ENCODE data around the gene MAD1L1. TPM values are rescaled to one million over a fixed set of nuclear protein-coding genes. Genes with fewer than 3 reads are reported as not detected.
"Not testable (repeated sequence)": the region's sequence is repeated elsewhere in the genome, so short reads cannot be mapped to it uniquely, and the experiment has no call there.

Gene MAD1L1
- total RNA-seq, 1 donor from 2014 or later = 53.8 TPM

DNA sequence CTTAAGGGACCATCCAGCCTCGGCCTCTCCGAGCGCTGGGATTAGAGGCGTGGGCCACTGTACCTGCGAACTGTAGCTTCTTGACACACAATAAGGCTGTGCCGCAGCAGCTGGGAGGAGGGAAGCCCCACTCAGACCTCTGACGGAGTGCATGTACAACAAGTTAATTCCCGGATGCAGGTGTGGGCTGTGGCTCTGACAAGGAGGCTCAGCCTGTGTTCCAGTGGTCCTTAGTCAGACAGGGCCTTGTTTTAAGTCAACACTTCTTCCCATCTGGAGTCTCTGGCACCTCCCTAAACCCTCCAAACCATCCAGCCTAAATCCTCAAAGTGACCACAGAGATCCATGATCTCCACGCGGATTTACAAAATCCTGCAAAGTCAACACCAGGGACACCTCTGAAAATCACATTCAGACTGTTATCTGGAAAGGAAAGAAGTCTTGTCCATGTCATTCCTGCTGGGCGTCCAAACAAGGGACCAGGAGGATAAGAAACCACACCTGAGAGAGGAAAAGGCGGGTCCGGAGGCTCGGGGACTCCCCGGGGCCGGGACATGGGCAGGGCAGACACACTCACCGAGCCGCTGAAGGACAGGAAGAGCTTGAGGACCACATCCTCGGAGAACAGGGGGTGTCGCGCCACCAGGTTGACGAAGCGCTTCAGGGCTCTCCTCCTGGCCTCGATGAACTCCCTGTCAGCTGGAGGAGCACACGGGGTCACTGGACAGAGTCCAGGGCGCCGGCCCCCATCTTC lies 38.7 kb upstream of the MAD1L1 start:
- Mint-ChIP-seq H3K27ac (ENCODE audit: unreplicated experiment) (no peak overlapping the region), H3K4me1 (peaks cover 14% of the 10 kb centered on the region), H3K36me3 (ENCODE audit: low read depth) (peaks cover 11% of the 10 kb centered on the region), H3K9me3 (no peaks in the 10 kb centered on the region), H3K4me3 (no peak overlapping the region), H3K27me3 (ENCODE audit: low read depth) (no peaks in the 10 kb centered on the region)
- TF ChIP-seq, protein P1, sequence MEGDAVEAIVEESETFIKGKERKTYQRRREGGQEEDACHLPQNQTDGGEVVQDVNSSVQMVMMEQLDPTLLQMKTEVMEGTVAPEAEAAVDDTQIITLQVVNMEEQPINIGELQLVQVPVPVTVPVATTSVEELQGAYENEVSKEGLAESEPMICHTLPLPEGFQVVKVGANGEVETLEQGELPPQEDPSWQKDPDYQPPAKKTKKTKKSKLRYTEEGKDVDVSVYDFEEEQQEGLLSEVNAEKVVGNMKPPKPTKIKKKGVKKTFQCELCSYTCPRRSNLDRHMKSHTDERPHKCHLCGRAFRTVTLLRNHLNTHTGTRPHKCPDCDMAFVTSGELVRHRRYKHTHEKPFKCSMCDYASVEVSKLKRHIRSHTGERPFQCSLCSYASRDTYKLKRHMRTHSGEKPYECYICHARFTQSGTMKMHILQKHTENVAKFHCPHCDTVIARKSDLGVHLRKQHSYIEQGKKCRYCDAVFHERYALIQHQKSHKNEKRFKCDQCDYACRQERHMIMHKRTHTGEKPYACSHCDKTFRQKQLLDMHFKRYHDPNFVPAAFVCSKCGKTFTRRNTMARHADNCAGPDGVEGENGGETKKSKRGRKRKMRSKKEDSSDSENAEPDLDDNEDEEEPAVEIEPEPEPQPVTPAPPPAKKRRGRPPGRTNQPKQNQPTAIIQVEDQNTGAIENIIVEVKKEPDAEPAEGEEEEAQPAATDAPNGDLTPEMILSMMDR (conservative IDR thresholded peaks at IDR 0.05) = no peak
- no peak for DNase-seq (ENCODE audit: low read depth, low spot score)

DNA sequence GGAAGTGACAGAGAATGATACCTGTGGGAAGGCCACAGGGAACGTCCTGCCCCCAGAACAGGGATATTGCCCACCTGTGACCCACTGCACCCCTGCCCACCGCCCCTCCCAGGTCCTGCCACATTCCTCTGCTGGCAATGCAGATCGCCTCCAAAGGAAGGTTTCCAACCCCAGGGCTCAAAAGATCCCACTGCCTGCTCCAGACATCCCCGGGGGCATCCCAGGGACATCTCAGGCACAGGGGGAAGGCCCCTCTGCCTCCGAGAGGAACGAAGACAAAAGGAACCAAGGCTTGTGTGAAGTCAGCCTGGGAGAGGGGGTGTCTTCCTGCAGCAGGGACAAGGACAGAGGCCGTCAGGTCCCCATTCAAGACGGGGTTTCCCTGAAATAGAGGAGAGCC lies 37.8 kb upstream of the MAD1L1 start:
- no peak overlapping the region for H3K4me3 Mint-ChIP-seq
- no peak overlapping the region for H3K27ac Mint-ChIP-seq (ENCODE audit: unreplicated experiment)
- no peaks in the 10 kb centered on the region for H3K9me3 Mint-ChIP-seq
- H3K27me3 Mint-ChIP-seq (ENCODE audit: low read depth) = no peaks in the 10 kb centered on the region
- DNase-seq (ENCODE audit: low read depth, low spot score) = no peak
- peaks cover 11% of the 10 kb centered on the region for H3K36me3 Mint-ChIP-seq (ENCODE audit: low read depth)
- H3K4me1 Mint-ChIP-seq = peaks cover 14% of the 10 kb centered on the region
- TF ChIP-seq, protein P1 (conservative IDR thresholded peaks at IDR 0.05) = no peak

DNA sequence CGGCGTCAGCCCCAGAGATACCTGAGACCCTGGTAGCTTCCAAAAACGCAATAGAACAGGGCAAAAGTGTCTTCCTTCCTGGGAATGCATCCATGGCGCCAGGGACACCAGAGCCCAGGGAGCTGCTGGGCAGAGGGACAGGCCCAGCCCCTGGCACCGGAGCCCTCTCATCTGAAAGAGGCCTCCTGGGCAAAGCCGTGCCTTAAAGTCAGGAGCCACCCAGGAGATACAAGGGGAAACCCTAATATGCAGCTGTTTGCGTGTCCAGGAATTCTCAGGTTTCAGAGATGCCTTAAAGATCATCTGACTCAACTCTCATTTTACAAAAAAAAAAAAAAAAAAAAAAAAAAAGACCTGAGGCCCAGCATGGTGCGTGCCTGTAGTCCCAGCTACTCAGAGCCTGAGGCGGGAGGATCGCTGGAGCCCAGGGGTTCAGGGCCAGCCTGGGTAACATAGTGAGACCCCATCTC lies 37.3 kb upstream of the MAD1L1 start:
- H3K9me3 Mint-ChIP-seq = no peaks in the 10 kb centered on the region
- H3K4me1 Mint-ChIP-seq = peaks cover 14% of the 10 kb centered on the region
- no peak for DNase-seq (ENCODE audit: low read depth, low spot score)
- H3K36me3 Mint-ChIP-seq (ENCODE audit: low read depth) = peaks cover 11% of the 10 kb centered on the region
- no peaks in the 10 kb centered on the region for H3K27me3 Mint-ChIP-seq (ENCODE audit: low read depth)
- TF ChIP-seq, protein P1 (conservative IDR thresholded peaks at IDR 0.05) = no peak
- no peak overlapping the region for H3K4me3 Mint-ChIP-seq
- H3K27ac Mint-ChIP-seq (ENCODE audit: unreplicated experiment) = no peak overlapping the region

DNA sequence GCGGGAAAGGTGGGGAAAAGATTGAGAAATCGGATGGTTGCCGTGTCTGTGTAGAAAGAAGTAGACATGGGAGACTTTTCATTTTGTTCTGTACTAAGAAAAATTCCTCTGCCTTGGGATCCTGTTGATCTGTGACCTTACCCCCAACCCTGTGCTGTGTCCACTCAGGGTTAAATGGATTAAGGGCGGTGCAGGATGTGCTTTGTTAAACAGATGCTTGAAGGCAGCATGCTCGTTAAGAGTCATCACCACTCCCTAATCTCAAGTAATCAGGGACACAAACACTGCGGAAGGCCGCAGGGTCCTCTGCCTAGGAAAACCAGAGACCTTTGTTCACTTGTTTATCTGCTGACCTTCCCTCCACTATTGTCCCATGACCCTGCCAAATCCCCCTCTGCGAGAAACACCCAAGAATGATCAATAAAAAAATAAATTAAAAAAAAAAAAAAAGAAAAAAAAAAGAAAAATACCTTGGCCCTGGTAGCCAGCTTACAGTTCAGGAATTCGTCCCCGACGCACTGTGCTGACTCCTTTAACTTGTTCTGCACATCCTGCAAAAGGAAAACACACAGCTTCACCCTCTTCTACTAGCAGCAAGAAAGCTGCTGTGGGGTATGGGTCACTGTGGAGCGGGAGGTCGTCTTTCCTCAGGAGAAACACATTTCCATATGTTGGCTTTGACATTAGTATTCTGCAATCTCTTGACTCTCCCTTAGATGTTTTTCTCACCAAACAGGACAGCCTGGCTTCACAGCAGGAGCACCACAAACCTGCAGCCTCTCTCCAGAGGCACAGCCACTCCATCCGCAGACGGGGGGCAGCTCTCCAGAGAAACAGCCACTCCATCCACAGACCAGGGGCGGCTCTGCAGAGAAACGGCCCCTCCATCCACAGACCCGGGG lies 36.6 kb upstream of the MAD1L1 start:
- Mint-ChIP-seq H3K4me1 (peaks cover 14% of the 10 kb centered on the region), H3K27ac (ENCODE audit: unreplicated experiment) (peak overlapping the region; percentile 89), H3K36me3 (ENCODE audit: low read depth) (peaks cover 11% of the 10 kb centered on the region), H3K4me3 (peak overlapping the region; percentile 66)
- not testable (repeated sequence) for H3K27me3 Mint-ChIP-seq (ENCODE audit: low read depth); DNase-seq (ENCODE audit: low read depth, low spot score); H3K9me3 Mint-ChIP-seq

DNA sequence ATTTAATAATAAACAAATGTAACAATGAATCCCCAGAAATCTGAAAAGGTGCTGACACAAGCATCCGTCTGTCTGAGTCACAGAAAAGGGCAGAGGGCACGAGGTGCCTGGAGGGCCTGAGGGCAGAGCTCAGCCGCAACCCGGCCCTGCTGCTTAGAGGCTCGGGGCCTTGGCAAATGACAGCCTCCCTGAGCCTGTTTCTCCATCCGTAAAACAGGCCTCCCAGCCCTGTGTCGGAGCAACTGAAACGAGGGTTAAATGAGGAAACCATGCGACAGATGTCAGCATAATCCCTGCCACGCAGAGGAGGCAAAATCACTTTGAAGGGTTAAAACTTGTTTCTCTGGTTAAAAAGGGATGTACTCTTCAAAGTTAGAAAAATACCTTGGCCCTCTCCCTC lies 34.2 kb upstream of the MAD1L1 start:
- Mint-ChIP-seq H3K9me3 (no peaks in the 10 kb centered on the region), H3K27me3 (ENCODE audit: low read depth) (no peaks in the 10 kb centered on the region), H3K4me1 (peaks cover 14% of the 10 kb centered on the region), H3K27ac (ENCODE audit: unreplicated experiment) (no peak overlapping the region), H3K4me3 (no peak overlapping the region), H3K36me3 (ENCODE audit: low read depth) (peaks cover 12% of the 10 kb centered on the region)
- TF ChIP-seq, protein P1 (conservative IDR thresholded peaks at IDR 0.05) = no peak
- DNase-seq (ENCODE audit: low read depth, low spot score) = no peak

All from neural crest cell (in vitro differentiated cells).